Loucy (cell line): ENCODE measurements around the gene TRUB2.

ENCODE experiments used
- H2AFZ ChIP-seq: fragments of 200-600 bp; sonication (generic); 2 replicates; pipeline ENCODE4 v1.6.0; 2016; ENCODE audit warnings: antibody characterized with exemption, mild to moderate bottlenecking, low read length, moderate library complexity
- H3F3A ChIP-seq: fragments of 200-600 bp; 2 replicates; pipeline ENCODE4 v1.6.0; 2016; ENCODE audit warnings: antibody characterized with exemption, low read depth, mild to moderate bottlenecking
- H3K27me3 ChIP-seq: fragments of 200-600 bp; sonication (generic); 2 replicates; pipeline ENCODE4 v1.6.1; 2014; ENCODE audit warnings: low read length, mild to moderate bottlenecking; ENCODE audit not compliant: insufficient read depth, poor library complexity, severe bottlenecking
- H3K36me3 ChIP-seq: fragments of 200-600 bp; sonication (generic); 2 replicates; pipeline ENCODE4 v1.6.1; 2016; ENCODE audit warnings: low read length; ENCODE audit not compliant: insufficient read depth
- H3K4me1 ChIP-seq: fragments of 200-600 bp; sonication (generic); 2 replicates; pipeline ENCODE4 v1.5.1; 2014; ENCODE audit warnings: low read length, mild to moderate bottlenecking; ENCODE audit not compliant: insufficient read depth, poor library complexity, severe bottlenecking
- H3K4me2 ChIP-seq: fragments of 200-600 bp; sonication (generic); 2 replicates; pipeline ENCODE4 v1.6.0; 2014; ENCODE audit warnings: antibody characterized with exemption, low read length, low read depth, mild to moderate bottlenecking; ENCODE audit not compliant: poor library complexity, severe bottlenecking
- H3K4me3 ChIP-seq: fragments of 200-600 bp; sonication (generic); 2 replicates; pipeline ENCODE4 v1.5.1; 2014; ENCODE audit warnings: low read length, mild to moderate bottlenecking, mixed read lengths; ENCODE audit not compliant: poor library complexity, severe bottlenecking
- H3K79me2 ChIP-seq: fragments of 200-600 bp; sonication (generic); 2 replicates; pipeline ENCODE4 v1.6.1; 2014; ENCODE audit warnings: low read length; ENCODE audit not compliant: insufficient read depth
- H3K9ac ChIP-seq: fragments of 200-600 bp; sonication (generic); 2 replicates; pipeline ENCODE4 v1.6.0; 2014; ENCODE audit warnings: mild to moderate bottlenecking, low read depth, low read length, moderate library complexity; ENCODE audit not compliant: poor library complexity, severe bottlenecking
- H3K9me2 ChIP-seq: fragments of 200-600 bp; sonication (generic); replicated peaks from 2 replicates; pipeline ENCODE4 v1.6.1; 2016; ENCODE audit warnings: low read depth, low read length, mixed read lengths
- H3K9me3 ChIP-seq: fragments of 200-600 bp; sonication (generic); 2 replicates; pipeline ENCODE4 v1.6.1; 2014; ENCODE audit warnings: mild to moderate bottlenecking, antibody characterized with exemption, low read length, low read depth; ENCODE audit not compliant: insufficient read depth
- H4K20me1 ChIP-seq: fragments of 200-600 bp; sonication (generic); 2 replicates; pipeline ENCODE4 v1.6.0; 2014; ENCODE audit warnings: antibody characterized with exemption, low read length, mild to moderate bottlenecking; ENCODE audit not compliant: insufficient read depth, poor library complexity, severe bottlenecking
- EZH2phosphoT487 ChIP-seq: fragments of 200-600 bp; IDR thresholded peaks from 2 replicates; pipeline ENCODE4 v1.6.1; 2018; ENCODE audit warnings: antibody characterized with exemption, mild to moderate bottlenecking, moderate library complexity, borderline replicate concordance
- TF ChIP-seq, protein P1 (sequence below): fragments of 200-600 bp; sonication (generic); conservative IDR thresholded peaks from 2 replicates; pipeline ENCODE4 v1.5.1; 2014; ENCODE audit warnings: mild to moderate bottlenecking, antibody characterized with exemption, low read length

The TRUB2 gene

DNA sequence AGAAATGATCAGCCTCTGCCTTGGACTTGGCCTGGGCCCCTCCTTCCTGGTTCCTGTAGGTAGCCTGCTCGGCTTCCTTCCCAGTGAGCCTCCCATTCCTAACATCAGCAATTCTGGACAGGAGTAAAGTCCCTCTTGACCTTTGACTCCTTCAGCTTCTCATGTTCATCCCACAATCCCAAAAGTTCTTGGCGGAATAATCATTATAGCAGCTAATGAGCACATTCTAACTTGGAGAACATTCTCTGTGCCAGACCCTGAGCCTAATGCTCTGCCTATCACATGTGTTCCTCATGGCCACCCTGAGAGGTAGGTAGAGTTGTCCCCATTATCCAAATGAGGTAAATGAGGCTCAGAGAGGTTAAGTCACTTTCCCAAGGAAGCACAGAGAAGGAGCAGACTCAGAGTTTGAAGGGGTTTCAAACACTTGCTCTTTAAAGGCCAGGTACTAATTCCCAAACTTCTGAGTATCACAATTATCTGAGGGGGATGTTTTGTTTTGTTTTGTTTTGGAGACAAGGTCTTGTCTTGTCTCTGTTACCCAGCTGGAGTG, 24.9 kb downstream of the TRUB2 start:
- no peaks in the 10 kb centered on the region for H3K9me3 ChIP-seq
- no peak for TF ChIP-seq EZH2phosphoT487
- TF ChIP-seq, protein P1, sequence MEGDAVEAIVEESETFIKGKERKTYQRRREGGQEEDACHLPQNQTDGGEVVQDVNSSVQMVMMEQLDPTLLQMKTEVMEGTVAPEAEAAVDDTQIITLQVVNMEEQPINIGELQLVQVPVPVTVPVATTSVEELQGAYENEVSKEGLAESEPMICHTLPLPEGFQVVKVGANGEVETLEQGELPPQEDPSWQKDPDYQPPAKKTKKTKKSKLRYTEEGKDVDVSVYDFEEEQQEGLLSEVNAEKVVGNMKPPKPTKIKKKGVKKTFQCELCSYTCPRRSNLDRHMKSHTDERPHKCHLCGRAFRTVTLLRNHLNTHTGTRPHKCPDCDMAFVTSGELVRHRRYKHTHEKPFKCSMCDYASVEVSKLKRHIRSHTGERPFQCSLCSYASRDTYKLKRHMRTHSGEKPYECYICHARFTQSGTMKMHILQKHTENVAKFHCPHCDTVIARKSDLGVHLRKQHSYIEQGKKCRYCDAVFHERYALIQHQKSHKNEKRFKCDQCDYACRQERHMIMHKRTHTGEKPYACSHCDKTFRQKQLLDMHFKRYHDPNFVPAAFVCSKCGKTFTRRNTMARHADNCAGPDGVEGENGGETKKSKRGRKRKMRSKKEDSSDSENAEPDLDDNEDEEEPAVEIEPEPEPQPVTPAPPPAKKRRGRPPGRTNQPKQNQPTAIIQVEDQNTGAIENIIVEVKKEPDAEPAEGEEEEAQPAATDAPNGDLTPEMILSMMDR, result no peak
- H3K4me3 ChIP-seq, result no peak overlapping the region
- no peaks in the 10 kb centered on the region for H3F3A ChIP-seq
- H3K36me3 ChIP-seq, result no peaks in the 10 kb centered on the region
- no peaks in the 10 kb centered on the region for H4K20me1 ChIP-seq
- no peaks in the 10 kb centered on the region for H3K27me3 ChIP-seq
- no peak overlapping the region for H3K4me2 ChIP-seq
- H3K9me2 ChIP-seq, result no peaks in the 10 kb centered on the region
- no peak overlapping the region for H2AFZ ChIP-seq
- no peaks in the 10 kb centered on the region for H3K4me1 ChIP-seq
- H3K79me2 ChIP-seq, result no peaks in the 10 kb centered on the region
- no peak overlapping the region for H3K9ac ChIP-seq

DNA sequence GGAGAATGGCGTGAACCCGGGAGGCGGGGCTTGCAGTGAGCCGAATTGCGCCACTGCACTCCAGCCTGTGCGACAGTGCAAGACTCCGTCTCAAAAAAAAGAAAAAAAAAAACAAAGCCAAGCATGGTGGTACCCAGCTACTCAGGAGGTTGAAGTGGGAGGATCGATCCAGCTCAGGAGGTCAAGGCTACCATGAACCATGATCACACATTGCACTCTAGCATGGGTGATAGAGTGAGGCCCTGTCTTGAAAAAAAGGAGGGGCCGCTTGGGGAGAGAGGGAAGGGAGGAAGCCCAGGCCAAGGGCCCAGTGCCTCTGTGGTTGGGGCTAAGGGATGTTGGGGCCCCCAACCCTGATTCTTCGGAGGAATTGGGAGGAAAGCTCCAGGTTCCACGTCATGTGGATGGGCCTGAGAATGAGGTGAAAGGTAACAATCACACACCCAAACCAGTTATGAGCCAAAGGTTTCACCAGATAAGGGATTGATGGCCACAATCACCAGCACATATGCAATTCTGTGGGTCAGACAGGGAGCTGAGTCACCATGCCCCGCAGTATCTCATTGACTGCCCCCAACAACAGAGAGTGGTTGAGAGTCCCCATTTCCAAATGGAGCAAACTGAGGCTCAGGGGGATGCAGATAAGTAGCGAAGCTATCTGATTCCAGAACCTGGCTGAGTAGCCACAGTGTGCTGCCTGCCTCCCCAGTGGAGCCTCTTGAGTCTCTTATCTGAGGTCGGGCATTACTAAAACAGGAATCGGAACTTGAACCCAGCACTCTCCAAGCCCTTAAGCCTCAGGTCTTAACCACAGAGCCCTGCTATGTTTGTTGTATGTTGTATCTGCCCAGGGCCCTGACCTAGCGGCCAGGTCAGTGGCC, 25.7 kb downstream of the TRUB2 start:
- H3K4me2 ChIP-seq, result no peak overlapping the region
- no peak overlapping the region for H3K9ac ChIP-seq

DNA sequence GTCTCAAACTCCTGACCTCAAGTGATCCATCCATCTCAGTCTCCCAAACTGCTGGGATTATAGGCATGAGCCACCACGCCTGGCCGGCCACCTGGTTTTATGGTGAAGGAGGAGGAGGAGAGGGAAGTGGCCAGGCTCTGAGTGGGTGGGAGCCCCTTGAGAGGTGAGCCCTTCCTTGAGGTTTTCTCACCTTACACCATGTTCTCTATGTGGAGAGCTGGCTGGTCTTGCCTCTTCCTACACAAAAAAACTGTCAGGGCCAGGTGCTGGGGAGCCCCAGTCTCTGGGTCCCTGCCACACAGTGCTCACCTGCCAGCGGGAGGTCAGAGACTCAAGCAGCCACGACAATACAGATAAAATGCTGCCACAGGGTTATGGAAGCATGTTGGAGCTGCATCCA, 28.1 kb downstream of the TRUB2 start:
- Histone ChIP-seq H3F3A (no peaks in the 10 kb centered on the region), H3K36me3 (no peaks in the 10 kb centered on the region), H3K4me1 (no peaks in the 10 kb centered on the region), H3K9ac (no peak overlapping the region), H3K27me3 (no peaks in the 10 kb centered on the region), H3K4me3 (no peak overlapping the region), H3K9me3 (no peaks in the 10 kb centered on the region), H3K9me2 (no peaks in the 10 kb centered on the region), H4K20me1 (no peaks in the 10 kb centered on the region), H3K4me2 (no peak overlapping the region), H3K79me2 (no peaks in the 10 kb centered on the region), H2AFZ (no peak overlapping the region)
- no peak for TF ChIP-seq EZH2phosphoT487
- TF ChIP-seq, protein P1, result no peak

More for the DNA sequence above, 25.7 kb downstream of the TRUB2 start:
- H3F3A ChIP-seq, result no peaks in the 10 kb centered on the region
- H2AFZ ChIP-seq, result no peak overlapping the region
- TF ChIP-seq, protein P1, result no peak
- TF ChIP-seq EZH2phosphoT487, result no peak
- H3K4me1 ChIP-seq, result no peaks in the 10 kb centered on the region
- no peaks in the 10 kb centered on the region for H4K20me1 ChIP-seq
- H3K79me2 ChIP-seq, result no peaks in the 10 kb centered on the region
- no peak overlapping the region for H3K4me3 ChIP-seq
- no peaks in the 10 kb centered on the region for H3K27me3 ChIP-seq
- H3K9me2 ChIP-seq, result no peaks in the 10 kb centered on the region
- no peaks in the 10 kb centered on the region for H3K36me3 ChIP-seq
- H3K9me3 ChIP-seq, result no peaks in the 10 kb centered on the region
